WTC11 (cell line): Measurements from ENCODE around the gene PRSS38.

Source experiments
- KAT7 ChIP-seq: sonication (generic); formaldehyde crosslinking; IDR thresholded peaks from 2 replicates; pipeline ENCODE4 v1.8.1; 2023; ENCODE audit warnings: missing genetic modification reagents, mild to moderate bottlenecking, borderline replicate concordance
- RELA ChIP-seq: sonication (generic); formaldehyde crosslinking; IDR thresholded peaks from 2 replicates; pipeline ENCODE4 v1.8.1; 2022; ENCODE audit warnings: missing genetic modification reagents, mild to moderate bottlenecking, borderline replicate concordance
- TEAD1 ChIP-seq: sonication (generic); formaldehyde crosslinking; IDR thresholded peaks from 2 replicates; pipeline ENCODE4 v1.8.0; 2022; ENCODE audit warnings: mild to moderate bottlenecking, missing genetic modification reagents
- ZNF121 ChIP-seq: sonication (generic); formaldehyde crosslinking; IDR thresholded peaks from 2 replicates; pipeline ENCODE4 v1.8.0; 2023; ENCODE audit warnings: missing genetic modification reagents
- TF ChIP-seq, protein P1 (sequence below): fragments of 200-600 bp; IDR thresholded peaks from 2 replicates; pipeline ENCODE4 v1.8.0; 2022; ENCODE audit warnings: antibody characterized with exemption
- TF ChIP-seq, protein P2 (sequence below): sonication (generic); formaldehyde crosslinking; IDR thresholded peaks from 2 replicates; pipeline ENCODE4 v1.8.1; 2023; ENCODE audit warnings: mild to moderate bottlenecking, moderate library complexity, missing genetic modification reagents
- TF ChIP-seq, protein P3 (sequence below): sonication (generic); formaldehyde crosslinking; IDR thresholded peaks from 2 replicates; pipeline ENCODE4 v1.8.0; 2022; ENCODE audit warnings: mild to moderate bottlenecking, missing genetic modification reagents

DNA sequence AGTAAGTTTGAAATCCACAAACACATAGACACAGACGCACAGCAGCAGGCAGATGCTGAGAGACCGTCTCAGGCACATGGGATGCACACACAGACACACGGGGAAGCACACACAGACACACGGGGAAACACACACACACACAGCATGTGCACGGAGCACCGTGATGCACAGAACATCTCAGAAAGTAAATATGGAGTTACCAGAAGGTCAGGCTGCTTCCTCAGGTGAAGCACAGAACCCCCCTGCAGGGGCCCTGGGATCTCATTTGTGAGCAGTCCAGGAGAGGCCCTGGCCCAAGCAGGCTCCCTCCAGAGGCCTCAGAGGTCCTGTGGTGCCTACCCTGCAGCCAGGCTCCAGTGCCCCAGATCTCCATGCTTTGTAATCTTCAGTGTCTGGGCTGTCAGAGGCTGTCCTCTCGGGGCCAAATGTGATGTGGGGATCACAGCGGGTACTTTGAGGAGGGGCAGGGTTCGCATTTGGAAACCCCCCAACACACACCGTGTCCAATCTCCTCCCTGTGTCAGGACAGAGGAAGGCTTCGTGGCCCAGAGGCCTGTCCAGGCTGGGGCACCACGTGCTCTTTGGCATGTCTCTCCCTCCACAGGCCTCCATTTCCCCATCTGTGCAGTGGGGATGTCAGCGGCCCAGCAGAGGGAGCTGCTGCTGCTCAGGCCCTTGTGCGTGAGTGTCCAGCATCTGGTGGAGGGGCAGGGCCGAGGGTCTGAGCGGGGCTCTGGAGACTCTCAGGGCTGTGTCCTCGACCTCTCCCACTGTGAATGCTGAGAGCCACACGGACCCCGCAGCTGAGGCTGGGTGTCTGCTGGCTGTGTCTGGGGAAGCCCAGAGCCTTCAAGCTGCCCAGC is 23.0 kb upstream of the PRSS38 start:
- TF ChIP-seq, protein P1, sequence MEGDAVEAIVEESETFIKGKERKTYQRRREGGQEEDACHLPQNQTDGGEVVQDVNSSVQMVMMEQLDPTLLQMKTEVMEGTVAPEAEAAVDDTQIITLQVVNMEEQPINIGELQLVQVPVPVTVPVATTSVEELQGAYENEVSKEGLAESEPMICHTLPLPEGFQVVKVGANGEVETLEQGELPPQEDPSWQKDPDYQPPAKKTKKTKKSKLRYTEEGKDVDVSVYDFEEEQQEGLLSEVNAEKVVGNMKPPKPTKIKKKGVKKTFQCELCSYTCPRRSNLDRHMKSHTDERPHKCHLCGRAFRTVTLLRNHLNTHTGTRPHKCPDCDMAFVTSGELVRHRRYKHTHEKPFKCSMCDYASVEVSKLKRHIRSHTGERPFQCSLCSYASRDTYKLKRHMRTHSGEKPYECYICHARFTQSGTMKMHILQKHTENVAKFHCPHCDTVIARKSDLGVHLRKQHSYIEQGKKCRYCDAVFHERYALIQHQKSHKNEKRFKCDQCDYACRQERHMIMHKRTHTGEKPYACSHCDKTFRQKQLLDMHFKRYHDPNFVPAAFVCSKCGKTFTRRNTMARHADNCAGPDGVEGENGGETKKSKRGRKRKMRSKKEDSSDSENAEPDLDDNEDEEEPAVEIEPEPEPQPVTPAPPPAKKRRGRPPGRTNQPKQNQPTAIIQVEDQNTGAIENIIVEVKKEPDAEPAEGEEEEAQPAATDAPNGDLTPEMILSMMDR: no peak
- TF ChIP-seq KAT7: no peak
- TF ChIP-seq RELA (CRISPR knock-in tag): no peak
- TF ChIP-seq TEAD1 (CRISPR knock-in tag): no peak
- TF ChIP-seq, protein P2, sequence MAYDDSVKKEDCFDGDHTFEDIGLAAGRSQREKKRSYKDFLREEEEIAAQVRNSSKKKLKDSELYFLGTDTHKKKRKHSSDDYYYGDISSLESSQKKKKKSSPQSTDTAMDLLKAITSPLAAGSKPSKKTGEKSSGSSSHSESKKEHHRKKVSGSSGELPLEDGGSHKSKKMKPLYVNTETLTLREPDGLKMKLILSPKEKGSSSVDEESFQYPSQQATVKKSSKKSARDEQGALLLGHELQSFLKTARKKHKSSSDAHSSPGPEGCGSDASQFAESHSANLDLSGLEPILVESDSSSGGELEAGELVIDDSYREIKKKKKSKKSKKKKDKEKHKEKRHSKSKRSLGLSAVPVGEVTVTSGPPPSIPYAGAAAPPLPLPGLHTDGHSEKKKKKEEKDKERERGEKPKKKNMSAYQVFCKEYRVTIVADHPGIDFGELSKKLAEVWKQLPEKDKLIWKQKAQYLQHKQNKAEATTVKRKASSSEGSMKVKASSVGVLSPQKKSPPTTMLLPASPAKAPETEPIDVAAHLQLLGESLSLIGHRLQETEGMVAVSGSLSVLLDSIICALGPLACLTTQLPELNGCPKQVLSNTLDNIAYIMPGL (CRISPR knock-in tag): no peak
- TF ChIP-seq, protein P3, sequence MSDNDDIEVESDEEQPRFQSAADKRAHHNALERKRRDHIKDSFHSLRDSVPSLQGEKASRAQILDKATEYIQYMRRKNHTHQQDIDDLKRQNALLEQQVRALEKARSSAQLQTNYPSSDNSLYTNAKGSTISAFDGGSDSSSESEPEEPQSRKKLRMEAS (CRISPR knock-in tag): no peak
- no peak for TF ChIP-seq ZNF121 (CRISPR knock-in tag)
